Thymus (tissue), 14 donors: ENCODE results near the gene IGFBP7. TPM values are rescaled to one million over a fixed set of nuclear protein-coding genes. Genes with fewer than 3 reads are reported as not detected.

Experiments used
- DNase-seq, 9 donors: peaks; one replicate each; pipeline ENCODE4 v3.0.0-alpha.2; 2013; ENCODE audit warnings: low spot score in 9 of 9, low read depth in 6 of 9, missing footprints in 1 of 9
- H3K27ac ChIP-seq, 2 donors: one replicate each; pipeline ENCODE4 v1.5.1; 2013; ENCODE audit warnings: control low read depth in 1 of 2, low read depth in 1 of 2, low read length in 1 of 2, mild to moderate bottlenecking in 1 of 2, moderate library complexity in 1 of 2
- H3K27me3 ChIP-seq, 2 donors: one replicate each; pipeline ENCODE4 v1.5.1; 2013; ENCODE audit warnings: low read length in 1 of 2; ENCODE audit not compliant: control insufficient read depth in 2 of 2, insufficient read depth in 1 of 2
- H3K36me3 ChIP-seq, 2 donors: one replicate each; pipeline ENCODE4 v1.5.1; 2013; ENCODE audit warnings: low read length in 1 of 2, mild to moderate bottlenecking in 1 of 2, moderate library complexity in 1 of 2; ENCODE audit not compliant: control insufficient read depth in 2 of 2, insufficient read depth in 2 of 2
- H3K4me1 ChIP-seq, 2 donors: one replicate each; pipeline ENCODE4 v1.5.1; 2013; ENCODE audit warnings: low read length in 2 of 2; ENCODE audit not compliant: control insufficient read depth in 2 of 2, insufficient read depth in 2 of 2
- H3K4me3 ChIP-seq, 2 donors: one replicate each; pipeline ENCODE4 v1.5.1; 2013; ENCODE audit warnings: low read length in 2 of 2, control low read depth in 1 of 2, mild to moderate bottlenecking in 1 of 2
- H3K9me3 ChIP-seq, 2 donors: one replicate each; pipeline ENCODE4 v1.5.1; 2013; ENCODE audit warnings: low read length in 1 of 2, mild to moderate bottlenecking in 1 of 2; ENCODE audit not compliant: control insufficient read depth in 2 of 2, insufficient read depth in 1 of 2
- WGBS: extraction: QIAGEN DNeasy Blood & Tissue Kit; methylation state at CpG from one replicate; pipeline ENCODE4 v1.1.7; 2013; 5-methylcytosine and 5-hydroxymethylcytosine counted together
- long read RNA-seq, 10 donors: transcript quantifications; one replicate each; lab custom pipeline, GENCODE V29; 2026
- polyA plus RNA-seq: library from polyadenylated mRNA; stranded (reverse); fragments of 200-250 nt; gene quantifications from one replicate; pipeline ENCODE4 v1.2.3, GENCODE V29; 2013
- total RNA-seq: library from RNA; stranded (reverse); fragments of 120-200 nt; gene quantifications from one replicate; pipeline ENCODE4 v1.2.4, GENCODE V29; 2013
- donor health status: healthy.

IGFBP7 gene
- total RNA-seq (54.1 TPM), polyA plus RNA-seq (301 TPM)
- long read RNA-seq, donor 1, partial matches to known transcripts, result 0 of 4 reads
- long read RNA-seq, donor 1, other reads (novel, unspliced or antisense), result 0 of 4 reads
- long read RNA-seq, donor 2, result 0 reads
- long read RNA-seq, donor 3, transcript IGFBP7-203 (4 exons, 1,251 nt), result minor isoform, 7 of 173 reads
- long read RNA-seq, donor 3, transcript IGFBP7-201 (5 exons, 1,427 nt), result major isoform, 96 of 173 reads
- long read RNA-seq, donor 3, partial matches to known transcripts, result 65 of 173 reads
- long read RNA-seq, donor 3, other reads (novel, unspliced or antisense), result 5 of 173 reads
- long read RNA-seq, donor 4, transcript IGFBP7-201 (5 exons, 1,427 nt), result major isoform, 24 of 37 reads
- long read RNA-seq, donor 4, partial matches to known transcripts, result 13 of 37 reads
- long read RNA-seq, donor 4, other reads (novel, unspliced or antisense), result 0 of 37 reads
- long read RNA-seq, donor 5, transcript IGFBP7-201 (5 exons, 1,427 nt), result major isoform, 255 of 528 reads
- long read RNA-seq, donor 5, transcript IGFBP7-203 (4 exons, 1,251 nt), result minor isoform, 15 of 528 reads
- long read RNA-seq, donor 5, partial matches to known transcripts, result 235 of 528 reads
- long read RNA-seq, donor 5, other reads (novel, unspliced or antisense), result 23 of 528 reads
- long read RNA-seq, donor 6, transcript IGFBP7-201 (5 exons, 1,427 nt), result major isoform, 38 of 50 reads
- long read RNA-seq, donor 6, partial matches to known transcripts, result 12 of 50 reads
- long read RNA-seq, donor 6, other reads (novel, unspliced or antisense), result 0 of 50 reads
- long read RNA-seq, donor 7, transcript IGFBP7-201 (5 exons, 1,427 nt), result major isoform, 30 of 62 reads
- long read RNA-seq, donor 7, partial matches to known transcripts, result 32 of 62 reads
- long read RNA-seq, donor 7, other reads (novel, unspliced or antisense), result 0 of 62 reads
- long read RNA-seq, donor 8, transcript IGFBP7-201 (5 exons, 1,427 nt), result major isoform, 32 of 68 reads
- long read RNA-seq, donor 8, partial matches to known transcripts, result 35 of 68 reads
- long read RNA-seq, donor 8, other reads (novel, unspliced or antisense), result 0 of 68 reads
- long read RNA-seq, donor 9, transcript IGFBP7-201 (5 exons, 1,427 nt), result major isoform, 26 of 45 reads
- long read RNA-seq, donor 9, partial matches to known transcripts, result 16 of 45 reads
- long read RNA-seq, donor 9, other reads (novel, unspliced or antisense), result 0 of 45 reads
- long read RNA-seq, donor 10, transcript IGFBP7-201 (5 exons, 1,427 nt), result major isoform, 57 of 81 reads
- long read RNA-seq, donor 10, partial matches to known transcripts, result 24 of 81 reads
- long read RNA-seq, donor 10, other reads (novel, unspliced or antisense), result 0 of 81 reads

GRCh38 chr4:57109847-57110639 lies at the start of gene IGFBP7:
IGFBP7 (minus strand) TSS chr4:57110385; CDS start chr4:57110351, 34 bp downstream.
- peak within 1 kb of the TSS; percentile 65 to 76 for H3K27ac ChIP-seq
- no peaks in the 10 kb centered on the region for H3K9me3 ChIP-seq
- H3K4me1 ChIP-seq, result peaks cover 3 to 16% of the 10 kb centered on the region in 2 donors
- DNase-seq, result peak in 1 of 9 donors; percentile 27
- H3K27me3 ChIP-seq, result peaks cover 14 to 52% of the 10 kb centered on the region in 2 donors
- H3K36me3 ChIP-seq, result no peaks in the 10 kb centered on the region
- WGBS, result under 1% methylated on average over 101 of the region's 101 CpGs
- peak within 1 kb of the TSS; percentile 23 to 54 for H3K4me3 ChIP-seq

GRCh38 chr4:57159866-57160265 lies 49.7 kb upstream of the IGFBP7 start:
- DNase-seq, result no peak
- Histone ChIP-seq H3K4me1 (peaks cover 0 to 11% of the 10 kb centered on the region in 2 donors), H3K36me3 (no peaks in the 10 kb centered on the region), H3K9me3 (no peaks in the 10 kb centered on the region), H3K4me3 (no peak overlapping the region), H3K27me3 (peaks cover 0 to 8% of the 10 kb centered on the region in 2 donors), H3K27ac (no peak overlapping the region)
- WGBS, result 88% methylated on average over 1 of the region's 1 CpG

- no peaks in the 10 kb centered on the region for H3K36me3 ChIP-seq
- H3K4me3 ChIP-seq, result no peak overlapping the region
- no peaks in the 10 kb centered on the region for H3K9me3 ChIP-seq
- no peak overlapping the region for H3K27ac ChIP-seq
- H3K4me1 ChIP-seq, result peaks cover 0 to 8% of the 10 kb centered on the region in 2 donors
- H3K27me3 ChIP-seq, result no peaks in the 10 kb centered on the region
- WGBS, result 98% methylated on average over 1 of the region's 1 CpG
- no peak for DNase-seq
Measured at GRCh38 chr4:57158762-57159161, 48.6 kb upstream of the IGFBP7 start.

- Histone ChIP-seq H3K36me3 (no peaks in the 10 kb centered on the region), H3K27ac (no peak overlapping the region), H3K4me1 (peaks cover 0 to 3% of the 10 kb centered on the region in 2 donors), H3K27me3 (no peaks in the 10 kb centered on the region), H3K4me3 (no peak overlapping the region), H3K9me3 (no peaks in the 10 kb centered on the region)
- WGBS, result 97% methylated on average over 2 of the region's 2 CpGs
- DNase-seq, result no peak
Measured at GRCh38 chr4:57158221-57158620, 48.0 kb upstream of the IGFBP7 start.

- no peak for DNase-seq
- H3K4me3 ChIP-seq, result no peak overlapping the region
- no peak overlapping the region for H3K27ac ChIP-seq
- no peaks in the 10 kb centered on the region for H3K27me3 ChIP-seq
- H3K4me1 ChIP-seq, result peaks cover 0 to 3% of the 10 kb centered on the region in 2 donors
- no peaks in the 10 kb centered on the region for H3K36me3 ChIP-seq
- H3K9me3 ChIP-seq, result no peaks in the 10 kb centered on the region
- 95% methylated on average over 8 of the region's 8 CpGs for whole genome bisulfite sequencing
Measured at GRCh38 chr4:57157596-57158137, 47.5 kb upstream of the IGFBP7 start.

GRCh38 chr4:57156242-57156990 lies 46.2 kb upstream of the IGFBP7 start:
- Histone ChIP-seq H3K9me3 (no peaks in the 10 kb centered on the region), H3K27me3 (no peaks in the 10 kb centered on the region), H3K36me3 (no peaks in the 10 kb centered on the region), H3K4me3 (no peak overlapping the region), H3K4me1 (peaks cover 0 to 3% of the 10 kb centered on the region in 2 donors), H3K27ac (no peak overlapping the region)
- 93% methylated on average over 7 of the region's 7 CpGs for WGBS
- DNase-seq, result no peak

GRCh38 chr4:57154926-57155325 lies 44.7 kb upstream of the IGFBP7 start:
- DNase-seq, result no peak
- 95% methylated on average over 3 of the region's 3 CpGs for WGBS
- H3K4me1 ChIP-seq, result peaks cover 0 to 3% of the 10 kb centered on the region in 2 donors

More at GRCh38 chr4:57154926-57155325, 44.7 kb upstream of the IGFBP7 start:
- no peaks in the 10 kb centered on the region for H3K9me3 ChIP-seq
- H3K27ac ChIP-seq, result no peak overlapping the region
- H3K27me3 ChIP-seq, result no peaks in the 10 kb centered on the region
- H3K36me3 ChIP-seq, result no peaks in the 10 kb centered on the region
- no peak overlapping the region for H3K4me3 ChIP-seq
